ENCODE measurements around the gene NFAM1.

Gene NFAM1

GRCh38 chr22:42353883-42354727 lies 78.1 kb downstream of the NFAM1 start:
- DNase-seq (ENCODE audit: insufficient read length, low spot score) (no peak), FAIRE-seq (no peak)

GRCh38 chr22:42350373-42350772 lies 81.8 kb downstream of the NFAM1 start:
- FAIRE-seq (no peak), DNase-seq (ENCODE audit: insufficient read length, low spot score) (no peak)
- TF ChIP-seq CTCF (IDR thresholded peaks at IDR 0.05; ENCODE audit: insufficient read depth, missing control alignments): no peak

More at GRCh38 chr22:42353883-42354727, 78.1 kb downstream of the NFAM1 start:
- TF ChIP-seq CTCF (IDR thresholded peaks at IDR 0.05; ENCODE audit: insufficient read depth, missing control alignments): no peak

GRCh38 chr22:42347281-42347824 lies 84.8 kb downstream of the NFAM1 start:
- FAIRE-seq: no peak
- no peak for TF ChIP-seq CTCF (IDR thresholded peaks at IDR 0.05; ENCODE audit: insufficient read depth, missing control alignments)
- no peak for DNase-seq (ENCODE audit: insufficient read length, low spot score)

- TF ChIP-seq CTCF (IDR thresholded peaks at IDR 0.05; ENCODE audit: insufficient read depth, missing control alignments): no peak
- no peak for DNase-seq (ENCODE audit: insufficient read length, low spot score)
- no peak for FAIRE-seq
Observed at GRCh38 chr22:42346722-42347121, 85.5 kb downstream of the NFAM1 start.

- FAIRE-seq: no peak
- no peak for TF ChIP-seq CTCF (IDR thresholded peaks at IDR 0.05; ENCODE audit: insufficient read depth, missing control alignments)
Observed at GRCh38 chr22:42345458-42345857, 86.7 kb downstream of the NFAM1 start.

GRCh38 chr22:42344361-42344905 lies 87.8 kb downstream of the NFAM1 start:
- TF ChIP-seq CTCF (IDR thresholded peaks at IDR 0.05; ENCODE audit: insufficient read depth, missing control alignments): no peak
- no peak for DNase-seq (ENCODE audit: insufficient read length, low spot score)
- no peak for FAIRE-seq

More at GRCh38 chr22:42345458-42345857, 86.7 kb downstream of the NFAM1 start:
- no peak for DNase-seq (ENCODE audit: insufficient read length, low spot score)
